ENCODE measurements around the gene LTB.

Gene LTB

GRCh38 chr6:31546958-31547726, 35.1 kb downstream of the LTB start, which contains the start of gene NFKBIL1:
Gene NFKBIL1 (plus strand): TSS chr6:31547608. CDS start chr6:31547695, 87 bp downstream.
- DNase-seq, result peak; percentile 96

GRCh38 chr6:31546339-31546957, 35.8 kb downstream of the LTB start, which contains the start of gene ATP6V1G2:
Gene ATP6V1G2 (minus strand): TSS chr6:31546608. CDS start chr6:31546559, 49 bp downstream.
- peak; percentile 95 for DNase-seq

GRCh38 chr6:31545291-31545690, 36.9 kb downstream of the LTB start:
- DNase-seq, result peak; percentile 51

- DNase-seq, result no peak
Measured at GRCh38 chr6:31544676-31545075, 37.5 kb downstream of the LTB start.

GRCh38 chr6:31543639-31544038, 38.6 kb downstream of the LTB start:
- no peak for DNase-seq

- peak; percentile 97 for DNase-seq
Measured at GRCh38 chr6:31541658-31542521, 40.3 kb downstream of the LTB start, which contains the start of gene DDX39B. Gene DDX39B (minus strand): TSS chr6:31542003. CDS start chr6:31540532, 1,471 bp downstream.

- peak; percentile 87 for DNase-seq
Measured at GRCh38 chr6:31541059-31541657, 41.1 kb downstream of the LTB start.

GRCh38 chr6:31540640-31541039, 41.6 kb downstream of the LTB start:
- no peak for DNase-seq

- no peak for DNase-seq
Measured at GRCh38 chr6:31538805-31539400, 43.3 kb downstream of the LTB start.

- DNase-seq, result no peak
Measured at GRCh38 chr6:31535538-31536324, 46.5 kb downstream of the LTB start.

GRCh38 chr6:31534521-31535040, 47.6 kb downstream of the LTB start:
- DNase-seq, result no peak

- no peak for DNase-seq
Measured at GRCh38 chr6:31534011-31534410, 48.2 kb downstream of the LTB start.

- DNase-seq, result no peak
Measured at GRCh38 chr6:31533455-31533841, 48.8 kb downstream of the LTB start.

GRCh38 chr6:31532644-31533454, 49.4 kb downstream of the LTB start:
- DNase-seq, result no peak

- DNase-seq, result no peak
Measured at GRCh38 chr6:31531771-31532643, 50.2 kb downstream of the LTB start.

- no peak for DNase-seq
Measured at GRCh38 chr6:31531162-31531561, 51.1 kb downstream of the LTB start.

GRCh38 chr6:31530659-31531058, 51.6 kb downstream of the LTB start:
- no peak for DNase-seq

All from activated effector memory CD4-positive, alpha-beta T cell treated with anti-CD3 and anti-CD28 coated beads, Interleukin-2, amount 50 U/mL, for 16 hours (primary cell).